H1 (cell line): Measurements from ENCODE around the gene LNPEP. TPM values are rescaled to one million over a fixed set of nuclear protein-coding genes. Genes with fewer than 3 reads are reported as not detected.

Source experiments
- CTCF ChIA-PET: fragments of 300-600 bp; sonication (Branson Sonifier 250); formaldehyde crosslinking; loops from one replicate; lab custom pipeline; 2021; ENCODE audit not compliant: partially characterized antibody; lab: Charles Lee
- POLR2A ChIA-PET: fragments of 300-600 bp; sonication (Branson Sonifier 250); formaldehyde crosslinking; loops from one replicate; lab custom pipeline; 2021; ENCODE audit warnings: inconsistent platforms; ENCODE audit not compliant: partially characterized antibody; lab: Charles Lee
- DNase-seq, 2 experiments: peaks; one replicate each; pipeline versions ENCODE4 v3.0.0 to v3.0.0-alpha.2; 2010 to 2022; ENCODE audit warnings: low spot score in 2 of 2, low read depth in 1 of 2, mixed read lengths in 1 of 2
- FAIRE-seq: peaks from 2 replicates; lab custom pipeline; 2011; peaks lifted over from hg19 to GRCh38; lab: Jason Lieb, UNC
- H2AFZ ChIP-seq: 2 replicates; pipeline ENCODE4 v1.8.1; 2012; ENCODE audit warnings: low read length, inconsistent platforms
- H2AK5ac ChIP-seq: 2 replicates; pipeline ENCODE4 v1.6.1; 2013; ENCODE audit warnings: low read depth, low read length
- H2BK120ac ChIP-seq: replicated peaks from 2 replicates; pipeline ENCODE3; 2013; ENCODE audit warnings: low read depth, low read length, inconsistent platforms
- H2BK12ac ChIP-seq: 2 replicates; pipeline ENCODE4 v1.6.1; 2013; ENCODE audit warnings: low read depth, low read length
- H2BK15ac ChIP-seq: 2 replicates; pipeline ENCODE4 v1.6.1; 2013; ENCODE audit warnings: low read length
- H2BK20ac ChIP-seq: 2 replicates; pipeline ENCODE4 v1.6.1; 2013; ENCODE audit warnings: low read length
- H2BK5ac ChIP-seq: 2 replicates; pipeline ENCODE4 v1.6.1; 2013; ENCODE audit warnings: low read depth, low read length
- H3K14ac ChIP-seq: 2 replicates; pipeline ENCODE4 v1.6.1; 2013; ENCODE audit warnings: inconsistent platforms; ENCODE audit not compliant: insufficient read length
- H3K18ac ChIP-seq: 2 replicates; pipeline ENCODE4 v1.6.1; 2013; ENCODE audit warnings: low read length; ENCODE audit errors: extremely low read depth
- H3K23ac ChIP-seq: 2 replicates; pipeline ENCODE4 v1.6.1; 2013; ENCODE audit warnings: inconsistent platforms; ENCODE audit not compliant: insufficient read length
- H3K23me2 ChIP-seq: 2 replicates; pipeline ENCODE4 v1.6.1; 2013; ENCODE audit warnings: low read depth, low read length
- H3K27ac ChIP-seq: 2 replicates; pipeline ENCODE4 v1.6.1; 2011; ENCODE audit warnings: low read depth, low read length, inconsistent platforms
- H3K27me3 ChIP-seq, 4 experiments: replicated peaks in 1 of 4; 1 replicate in 1 of 4; 2 replicates in 3 of 4; pipeline versions ENCODE4 v1.6.1 to v1.8.1; 2011 to 2013; ENCODE audit warnings: low read length in 3 of 4, mild to moderate bottlenecking in 3 of 4, inconsistent platforms in 2 of 4, mixed read lengths in 2 of 4, moderate library complexity in 1 of 4; ENCODE audit not compliant: control insufficient read depth in 3 of 4, insufficient read depth in 3 of 4; ENCODE audit errors: extremely low read depth in 1 of 4
- H3K36me3 ChIP-seq, 4 experiments: 2 replicates each; pipeline versions ENCODE4 v1.6.1 to v1.8.1; 2011 to 2013; ENCODE audit warnings: mild to moderate bottlenecking in 4 of 4, low read length in 3 of 4, moderate library complexity in 2 of 4, control low read depth in 1 of 4, inconsistent platforms in 1 of 4; ENCODE audit not compliant: insufficient read depth in 4 of 4, control insufficient read depth in 2 of 4
- H3K4ac ChIP-seq: replicated peaks from 2 replicates; pipeline ENCODE3; 2013; ENCODE audit warnings: low read length, low read depth, mixed read lengths, inconsistent platforms; ENCODE audit not compliant: insufficient read length
- H3K4me1 ChIP-seq, 4 experiments: replicated peaks in 1 of 4; 1 replicate in 1 of 4; 2 replicates in 3 of 4; pipeline versions ENCODE4 v1.6.1 to v1.8.1; 2011 to 2013; ENCODE audit warnings: low read length in 3 of 4, inconsistent platforms in 2 of 4, mixed read lengths in 1 of 4; ENCODE audit not compliant: insufficient read depth in 4 of 4, control insufficient read depth in 3 of 4
- H3K4me2 ChIP-seq, 2 experiments: 2 replicates each; pipeline versions ENCODE4 v1.6.1 to v1.8.1; 2011 to 2013; ENCODE audit warnings: low read depth in 2 of 2, low read length in 2 of 2, control low read depth in 1 of 2, inconsistent platforms in 1 of 2, mild to moderate bottlenecking in 1 of 2; ENCODE audit not compliant: insufficient read depth in 1 of 2
- H3K4me3 ChIP-seq, 4 experiments: fragments of 200-600, 300-600 bp in 1 of 4; sonication (generic), shearing (Covaris generic), sonication (Bioruptor Twin) in 1 of 4; 2 replicates each; pipeline versions ENCODE4 v1.5.1 to v1.8.1; 2011 to 2016; ENCODE audit warnings: low read length in 4 of 4, low read depth in 3 of 4, control low read depth in 2 of 4, inconsistent platforms in 2 of 4, mild to moderate bottlenecking in 2 of 4, mixed read lengths in 1 of 4, moderate library complexity in 1 of 4; ENCODE audit not compliant: insufficient read depth in 2 of 4; ENCODE audit errors: extremely low read depth in 1 of 4
- H3K56ac ChIP-seq: replicated peaks from 2 replicates; pipeline ENCODE3; 2013; ENCODE audit warnings: low read depth, mild to moderate bottlenecking, mixed read lengths, low read length, inconsistent platforms; ENCODE audit not compliant: insufficient read length
- H3K79me1 ChIP-seq: 2 replicates; pipeline ENCODE4 v1.6.1; 2013; ENCODE audit warnings: low read depth, low read length, control low read depth
- H3K79me2 ChIP-seq, 2 experiments: 2 replicates each; pipeline versions ENCODE4 v1.6.1 to v1.8.1; 2012 to 2013; ENCODE audit warnings: low read length in 2 of 2, mild to moderate bottlenecking in 2 of 2, inconsistent platforms in 1 of 2; ENCODE audit not compliant: insufficient read depth in 2 of 2, control insufficient read depth in 1 of 2
- H3K9ac ChIP-seq, 4 experiments: replicated peaks in 1 of 4; 1 replicate in 1 of 4; 2 replicates in 3 of 4; pipeline versions ENCODE4 v1.6.1 to v1.8.1; 2011 to 2013; ENCODE audit warnings: low read depth in 3 of 4, low read length in 3 of 4, control low read depth in 2 of 4, mild to moderate bottlenecking in 2 of 4, moderate library complexity in 2 of 4, inconsistent platforms in 1 of 4; ENCODE audit errors: extremely low read depth in 1 of 4
- H3K9me3 ChIP-seq, 2 experiments: 2 replicates each; pipeline versions ENCODE4 v1.6.1 to v1.8.1; 2012 to 2013; ENCODE audit warnings: mild to moderate bottlenecking in 2 of 2, moderate library complexity in 2 of 2, control low read depth in 1 of 2, inconsistent platforms in 1 of 2, low read depth in 1 of 2, low read length in 1 of 2, mixed read lengths in 1 of 2; ENCODE audit not compliant: insufficient read depth in 2 of 2
- H4K20me1 ChIP-seq, 2 experiments: replicated peaks in 1 of 2; 2 replicates each; pipeline versions ENCODE3 to v1.8.1; 2011 to 2013; ENCODE audit warnings: inconsistent platforms in 2 of 2, low read length in 2 of 2, mild to moderate bottlenecking in 1 of 2; ENCODE audit not compliant: insufficient read depth in 2 of 2, control insufficient read depth in 1 of 2
- H4K5ac ChIP-seq: 2 replicates; pipeline ENCODE4 v1.6.1; 2013; ENCODE audit warnings: low read length, low read depth, mixed read lengths, inconsistent platforms; ENCODE audit not compliant: insufficient read length
- H4K8ac ChIP-seq: 2 replicates; pipeline ENCODE4 v1.8.0; 2013; ENCODE audit warnings: mild to moderate bottlenecking, moderate library complexity, low read length, inconsistent platforms; ENCODE audit not compliant: insufficient read depth; ENCODE audit errors: extremely low read depth
- H4K91ac ChIP-seq: replicated peaks from 2 replicates; pipeline ENCODE3; 2013; ENCODE audit warnings: low read length, mixed read lengths, inconsistent platforms; ENCODE audit not compliant: insufficient read length
- BRCA1 ChIP-seq: IDR thresholded peaks from 2 replicates; pipeline ENCODE4 v1.6.1; 2012; ENCODE audit warnings: low read depth, low read length, improper control_type of control experiment
- EP300 ChIP-seq, 2 experiments: IDR thresholded peaks; 1 replicate in 1 of 2; 2 replicates in 1 of 2; pipeline ENCODE4 v1.6.1; 2011 to 2012; ENCODE audit warnings: low read depth in 2 of 2, low read length in 2 of 2, mild to moderate bottlenecking in 2 of 2, borderline replicate concordance in 1 of 2, inconsistent platforms in 1 of 2, moderate library complexity in 1 of 2
- EZH2 ChIP-seq: fragments of 200-600 bp; sonication (generic); IDR thresholded peaks from 2 replicates; pipeline ENCODE4 v1.7.1; 2012; ENCODE audit warnings: low read depth, mild to moderate bottlenecking, moderate library complexity, low read length, inconsistent platforms; ENCODE audit not compliant: severe bottlenecking
- MAFK ChIP-seq: IDR thresholded peaks from 2 replicates; pipeline ENCODE4 v1.6.1; 2012; ENCODE audit warnings: low read depth, mild to moderate bottlenecking, improper control_type of control experiment, low read length
- POLR2A ChIP-seq, 2 experiments: IDR thresholded peaks; 1 replicate in 1 of 2; 2 replicates in 1 of 2; pipeline ENCODE4 v1.6.1; 2011; ENCODE audit warnings: low read depth in 2 of 2, low read length in 2 of 2, mild to moderate bottlenecking in 2 of 2; ENCODE audit errors: control extremely low read depth in 1 of 2
- SIRT6 ChIP-seq: IDR thresholded peaks from one replicate; pipeline ENCODE4 v1.7.1; 2012; ENCODE audit warnings: low read length, inconsistent platforms
- SP4 ChIP-seq: IDR thresholded peaks from 2 replicates; pipeline ENCODE4 v1.6.1; 2012; ENCODE audit warnings: low read length, inconsistent platforms
- TAF7 ChIP-seq: optimal IDR thresholded peaks from 2 replicates; pipeline ENCODE3; 2011; ENCODE audit warnings: low read depth, mild to moderate bottlenecking, inconsistent platforms, low read length, moderate library complexity, borderline replicate concordance
- ZNF274 ChIP-seq: IDR thresholded peaks from 2 replicates; pipeline ENCODE4 v1.7.0; 2012; ENCODE audit warnings: low read length, borderline replicate concordance; ENCODE audit errors: extremely low read depth
- WGBS, 2 experiments: shearing (Covaris generic) in 1 of 2; methylation state at CpG; one replicate each; pipeline versions ENCODE4 v1.1.6 to v1.1.7; 2013 to 2015; ENCODE audit warnings: low lambda C conversion rate in 2 of 2, mixed read lengths in 2 of 2, inconsistent platforms in 1 of 2, low coverage in 1 of 2, missing lambda C conversion rate in 1 of 2; ENCODE audit not compliant: insufficient replicate concordance in 2 of 2, insufficient coverage in 1 of 2, insufficient read length in 1 of 2; ENCODE audit errors: extremely low coverage in 1 of 2, missing lambda C conversion rate in 1 of 2; 5-methylcytosine and 5-hydroxymethylcytosine counted together
- polyA plus RNA-seq, 7 experiments: library from polyadenylated mRNA; depleted of rRNA in 3 of 7; stranded (reverse) in 5 of 7; unstranded in 2 of 7; fragments of >200 nt in 5 of 7; fragments of 200-250 nt in 2 of 7; gene quantifications; 1 replicate in 5 of 7; 2 replicates in 1 of 7; 4 replicates in 1 of 7; pipeline versions ENCODE4 v1.2.1 to v1.2.3, GENCODE V29; 2011 to 2013; ENCODE audit warnings: missing spikeins in 2 of 7, mixed read lengths in 2 of 7
- total RNA-seq: library from RNA; stranded (reverse); fragmentation: NEBNext Ultra II Directional; extraction: Animal tissue kit (Norgen Biotek cat#: 25700); gene quantifications from 2 replicates; pipeline ENCODE4 v1.2.1, GENCODE V29; 2021
- TF ChIP-seq, protein P1 (sequence below): IDR thresholded peaks from 2 replicates; pipeline ENCODE4 v1.6.1; 2011; ENCODE audit warnings: low read length, improper control_type of control experiment
- TF ChIP-seq, protein P2 (sequence below), 3 experiments: IDR thresholded peaks; 1 replicate in 2 of 3; 2 replicates in 1 of 3; pipeline versions ENCODE4 v1.5.1 to v1.6.1; 2011; ENCODE audit warnings: low read length in 3 of 3, mild to moderate bottlenecking in 3 of 3, inconsistent platforms in 2 of 3, low read depth in 1 of 3, moderate library complexity in 1 of 3; ENCODE audit not compliant: insufficient read depth in 1 of 3; ENCODE audit errors: control extremely low read depth in 1 of 3

LNPEP gene
- total and polyA plus RNA-seq, 2 of the 8 experiments (the other 6 are each of a cell fraction or from before 2014, with no cell fraction given), result 1.8 to 4.5 TPM

DNA sequence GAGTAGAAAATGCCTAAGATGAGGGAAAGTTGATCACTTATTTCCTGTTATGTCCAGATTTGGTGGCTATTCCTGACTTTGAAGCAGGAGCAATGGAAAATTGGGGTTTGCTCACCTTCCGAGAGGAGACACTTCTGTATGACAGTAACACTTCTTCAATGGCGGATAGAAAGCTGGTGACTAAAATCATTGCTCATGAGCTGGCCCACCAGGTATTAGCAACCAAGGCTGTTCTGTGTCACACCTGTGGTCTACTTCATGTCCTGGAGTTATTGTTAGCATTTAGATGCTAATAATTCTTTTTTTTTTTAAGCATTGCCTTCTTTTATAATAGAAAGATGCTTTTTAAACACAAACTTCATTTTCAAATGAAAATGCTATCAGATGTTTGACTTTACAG lies 57.9 kb downstream of the LNPEP start:
- H2BK120ac ChIP-seq, result no peak overlapping the region
- no peaks in the 10 kb centered on the region for H4K20me1 ChIP-seq
- no peak overlapping the region for H4K8ac ChIP-seq
- CTCF ChIA-PET, result interaction anchor here (0.6 to 2.9 kb wide), 7 partner anchors 15 to 380 kb away, joined by 3 to 16 read pairs (median 3); partner anchors contain the start of gene LIX1
- H3K27me3 ChIP-seq, result no peaks in the 10 kb centered on the region
- H2BK5ac ChIP-seq, result no peak overlapping the region
- H3K23me2 ChIP-seq, result no peaks in the 10 kb centered on the region
- no peak overlapping the region for H3K4me3 ChIP-seq
- no peaks in the 10 kb centered on the region for H3K79me2 ChIP-seq
- no peak overlapping the region for H3K18ac ChIP-seq
- H3K4ac ChIP-seq, result no peak overlapping the region
- FAIRE-seq (no peak), DNase-seq (no peak)
- H2AK5ac ChIP-seq, result no peak overlapping the region
- no peaks in the 10 kb centered on the region; a peak in 1 of 7 replicates for H3K4me1 ChIP-seq
- 98% methylated on average over 2 of the region's 2 CpGs; no CpG with 5 or more reads in 1 of the 2 experiments for WGBS, 2 experiments
- POLR2A ChIA-PET, result no interaction called here
- H3K27ac ChIP-seq, result no peak overlapping the region
- H3K79me1 ChIP-seq, result no peaks in the 10 kb centered on the region
- H4K91ac ChIP-seq, result no peak overlapping the region
- H3K4me2 ChIP-seq, result no peak overlapping the region
- no peak overlapping the region for H4K5ac ChIP-seq
- no peak overlapping the region for H3K14ac ChIP-seq
- no peaks in the 10 kb centered on the region for H3K36me3 ChIP-seq
- no peaks in the 10 kb centered on the region for H3K9me3 ChIP-seq
- no peak overlapping the region for H2BK20ac ChIP-seq
- no peak overlapping the region for H2AFZ ChIP-seq
- H3K23ac ChIP-seq, result no peak overlapping the region
- no peak overlapping the region for H3K56ac ChIP-seq
- H2BK15ac ChIP-seq, result no peak overlapping the region
- no peak overlapping the region for H2BK12ac ChIP-seq
- H3K9ac ChIP-seq, result no peak overlapping the region
- TF ChIP-seq TAF7 (no peak), EZH2 (no peak), POLR2A (IDR thresholded peaks at IDR 0.05; ENCODE audit: control extremely low read depth in 1 of 2, low read depth in 2 of 2, low read length in 2 of 2) (no peak), SIRT6 (no peak), BRCA1 (no peak), ZNF274 (no peak), MAFK (no peak), EP300 (IDR thresholded peaks at IDR 0.05; ENCODE audit: borderline replicate concordance in 1 of 2, low read depth in 2 of 2, low read length in 2 of 2) (no peak), SP4 (no peak)
- TF ChIP-seq, protein P1, sequence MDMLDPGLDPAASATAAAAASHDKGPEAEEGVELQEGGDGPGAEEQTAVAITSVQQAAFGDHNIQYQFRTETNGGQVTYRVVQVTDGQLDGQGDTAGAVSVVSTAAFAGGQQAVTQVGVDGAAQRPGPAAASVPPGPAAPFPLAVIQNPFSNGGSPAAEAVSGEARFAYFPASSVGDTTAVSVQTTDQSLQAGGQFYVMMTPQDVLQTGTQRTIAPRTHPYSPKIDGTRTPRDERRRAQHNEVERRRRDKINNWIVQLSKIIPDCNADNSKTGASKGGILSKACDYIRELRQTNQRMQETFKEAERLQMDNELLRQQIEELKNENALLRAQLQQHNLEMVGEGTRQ, result no peak
- TF ChIP-seq, protein P2, sequence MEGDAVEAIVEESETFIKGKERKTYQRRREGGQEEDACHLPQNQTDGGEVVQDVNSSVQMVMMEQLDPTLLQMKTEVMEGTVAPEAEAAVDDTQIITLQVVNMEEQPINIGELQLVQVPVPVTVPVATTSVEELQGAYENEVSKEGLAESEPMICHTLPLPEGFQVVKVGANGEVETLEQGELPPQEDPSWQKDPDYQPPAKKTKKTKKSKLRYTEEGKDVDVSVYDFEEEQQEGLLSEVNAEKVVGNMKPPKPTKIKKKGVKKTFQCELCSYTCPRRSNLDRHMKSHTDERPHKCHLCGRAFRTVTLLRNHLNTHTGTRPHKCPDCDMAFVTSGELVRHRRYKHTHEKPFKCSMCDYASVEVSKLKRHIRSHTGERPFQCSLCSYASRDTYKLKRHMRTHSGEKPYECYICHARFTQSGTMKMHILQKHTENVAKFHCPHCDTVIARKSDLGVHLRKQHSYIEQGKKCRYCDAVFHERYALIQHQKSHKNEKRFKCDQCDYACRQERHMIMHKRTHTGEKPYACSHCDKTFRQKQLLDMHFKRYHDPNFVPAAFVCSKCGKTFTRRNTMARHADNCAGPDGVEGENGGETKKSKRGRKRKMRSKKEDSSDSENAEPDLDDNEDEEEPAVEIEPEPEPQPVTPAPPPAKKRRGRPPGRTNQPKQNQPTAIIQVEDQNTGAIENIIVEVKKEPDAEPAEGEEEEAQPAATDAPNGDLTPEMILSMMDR (IDR thresholded peaks at IDR 0.05; ENCODE audit: control extremely low read depth in 1 of 3, insufficient read depth in 1 of 3, low read depth in 1 of 3, low read length in 3 of 3), result no peak
